Body of pancreas (tissue), 4 donors: ENCODE results near the gene TSPAN14.

ENCODE experiments used
- POLR2A ChIP-seq, 3 donors: fragments of 450-650 bp; IDR thresholded peaks; one replicate each; pipeline ENCODE4 v1.6.1; 2016; ENCODE audit warnings: antibody characterized with exemption in 3 of 3, mild to moderate bottlenecking in 2 of 3
- TF ChIP-seq, protein P1 (sequence below), 7 experiments: fragments of 450-650 bp in 4 of 7; fragments of 200-600 bp in 3 of 7; sonication (generic) in 3 of 7; IDR thresholded peaks; one replicate each; pipeline ENCODE4 v1.5.1; 2016 to 2019; ENCODE audit warnings: antibody characterized with exemption in 7 of 7

DNA sequence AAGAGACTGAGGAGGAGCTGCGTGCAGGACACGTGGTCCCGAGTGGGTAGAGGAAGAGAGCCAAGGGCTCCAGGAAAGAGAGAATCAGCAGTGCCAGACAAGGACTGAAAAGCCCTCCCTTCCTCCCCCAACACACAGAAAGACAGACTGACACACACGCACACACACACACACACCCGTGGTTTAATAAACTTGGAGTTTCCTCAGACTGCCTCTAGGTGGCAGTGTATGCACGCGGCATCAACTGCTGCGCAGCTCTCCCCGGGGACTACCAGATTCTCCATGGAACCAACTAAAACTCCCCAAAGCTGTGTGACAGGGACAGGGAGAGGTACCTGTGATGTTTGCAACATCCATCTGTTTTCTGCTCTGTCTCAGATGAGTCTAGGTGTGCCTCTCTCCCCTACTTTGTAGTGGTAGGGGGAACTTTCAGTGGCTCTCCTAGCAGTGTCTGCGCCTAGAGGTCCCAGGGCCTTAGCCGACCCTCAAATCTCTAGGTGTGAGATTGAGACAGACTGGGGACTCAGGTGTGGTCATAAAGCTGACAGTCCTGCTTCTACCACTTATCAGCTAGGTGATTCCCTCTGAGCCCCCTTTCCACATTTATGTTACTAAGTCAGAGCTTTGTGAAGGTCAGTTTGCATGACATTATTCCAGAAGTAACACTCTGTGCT is 9.3 kb upstream of the TSPAN14 start:
- TF ChIP-seq, protein P1, sequence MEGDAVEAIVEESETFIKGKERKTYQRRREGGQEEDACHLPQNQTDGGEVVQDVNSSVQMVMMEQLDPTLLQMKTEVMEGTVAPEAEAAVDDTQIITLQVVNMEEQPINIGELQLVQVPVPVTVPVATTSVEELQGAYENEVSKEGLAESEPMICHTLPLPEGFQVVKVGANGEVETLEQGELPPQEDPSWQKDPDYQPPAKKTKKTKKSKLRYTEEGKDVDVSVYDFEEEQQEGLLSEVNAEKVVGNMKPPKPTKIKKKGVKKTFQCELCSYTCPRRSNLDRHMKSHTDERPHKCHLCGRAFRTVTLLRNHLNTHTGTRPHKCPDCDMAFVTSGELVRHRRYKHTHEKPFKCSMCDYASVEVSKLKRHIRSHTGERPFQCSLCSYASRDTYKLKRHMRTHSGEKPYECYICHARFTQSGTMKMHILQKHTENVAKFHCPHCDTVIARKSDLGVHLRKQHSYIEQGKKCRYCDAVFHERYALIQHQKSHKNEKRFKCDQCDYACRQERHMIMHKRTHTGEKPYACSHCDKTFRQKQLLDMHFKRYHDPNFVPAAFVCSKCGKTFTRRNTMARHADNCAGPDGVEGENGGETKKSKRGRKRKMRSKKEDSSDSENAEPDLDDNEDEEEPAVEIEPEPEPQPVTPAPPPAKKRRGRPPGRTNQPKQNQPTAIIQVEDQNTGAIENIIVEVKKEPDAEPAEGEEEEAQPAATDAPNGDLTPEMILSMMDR (IDR thresholded peaks at IDR 0.05): peak; percentile 53 to 98 (median 82)
- no peak for TF ChIP-seq POLR2A (IDR thresholded peaks at IDR 0.05)
